Measurements from ENCODE around the gene RHOT2. TPM values are rescaled to one million over a fixed set of nuclear protein-coding genes. Genes with fewer than 3 reads are reported as not detected.

Gene RHOT2
- total and polyA plus RNA-seq, 9 of the 15 experiments (the other 6 are each of a cell fraction or from before 2014, with no cell fraction given): 5.0 to 373 (median 112) TPM

- TF ChIP-seq, protein P1, sequence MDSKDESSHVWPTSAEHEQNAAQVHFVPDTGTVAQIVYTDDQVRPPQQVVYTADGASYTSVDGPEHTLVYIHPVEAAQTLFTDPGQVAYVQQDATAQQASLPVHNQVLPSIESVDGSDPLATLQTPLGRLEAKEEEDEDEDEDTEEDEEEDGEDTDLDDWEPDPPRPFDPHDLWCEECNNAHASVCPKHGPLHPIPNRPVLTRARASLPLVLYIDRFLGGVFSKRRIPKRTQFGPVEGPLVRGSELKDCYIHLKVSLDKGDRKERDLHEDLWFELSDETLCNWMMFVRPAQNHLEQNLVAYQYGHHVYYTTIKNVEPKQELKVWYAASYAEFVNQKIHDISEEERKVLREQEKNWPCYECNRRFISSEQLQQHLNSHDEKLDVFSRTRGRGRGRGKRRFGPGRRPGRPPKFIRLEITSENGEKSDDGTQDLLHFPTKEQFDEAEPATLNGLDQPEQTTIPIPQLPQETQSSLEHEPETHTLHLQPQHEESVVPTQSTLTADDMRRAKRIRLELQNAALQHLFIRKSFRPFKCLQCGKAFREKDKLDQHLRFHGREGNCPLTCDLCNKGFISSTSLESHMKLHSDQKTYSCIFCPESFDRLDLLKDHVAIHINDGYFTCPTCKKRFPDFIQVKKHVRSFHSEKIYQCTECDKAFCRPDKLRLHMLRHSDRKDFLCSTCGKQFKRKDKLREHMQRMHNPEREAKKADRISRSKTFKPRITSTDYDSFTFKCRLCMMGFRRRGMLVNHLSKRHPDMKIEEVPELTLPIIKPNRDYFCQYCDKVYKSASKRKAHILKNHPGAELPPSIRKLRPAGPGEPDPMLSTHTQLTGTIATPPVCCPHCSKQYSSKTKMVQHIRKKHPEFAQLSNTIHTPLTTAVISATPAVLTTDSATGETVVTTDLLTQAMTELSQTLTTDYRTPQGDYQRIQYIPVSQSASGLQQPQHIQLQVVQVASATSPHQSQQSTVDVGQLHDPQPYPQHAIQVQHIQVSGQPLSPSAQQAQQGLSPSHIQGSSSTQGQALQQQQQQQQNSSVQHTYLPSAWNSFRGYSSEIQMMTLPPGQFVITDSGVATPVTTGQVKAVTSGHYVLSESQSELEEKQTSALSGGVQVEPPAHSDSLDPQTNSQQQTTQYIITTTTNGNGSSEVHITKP (IDR thresholded peaks at IDR 0.05; ENCODE audit: partially characterized antibody): peak; percentile 67
- TF ChIP-seq TBP (optimal IDR thresholded peaks at IDR 0.05; ENCODE audit: low read depth, low read length) (no peak), RBM25 (IDR thresholded peaks at IDR 0.05; ENCODE audit: low read depth, low read length, severe bottlenecking) (peak; percentile 95), DNMT1 (IDR thresholded peaks at IDR 0.05) (no peak), TRIM28 (IDR thresholded peaks at IDR 0.05) (no peak), TCFL5 (CRISPR knock-in tag; conservative IDR thresholded peaks at IDR 0.05) (no peak), HDAC1 (IDR thresholded peaks at IDR 0.05) (peak in 1 of 2 experiments; percentile 32; a peak in 1 of 4 replicates), IRF2 (CRISPR knock-in tag; IDR thresholded peaks at IDR 0.05) (no peak), MIER1 (IDR thresholded peaks at IDR 0.05; ENCODE audit: low read depth) (no peak), TFAM (CRISPR knock-in tag; conservative IDR thresholded peaks at IDR 0.05) (no peak), ILF3 (IDR thresholded peaks at IDR 0.05; ENCODE audit: borderline replicate concordance) (no peak), SREBF1 (IDR thresholded peaks at IDR 0.05; ENCODE audit: borderline replicate concordance, low read depth, low read length) (no peak)
- TF ChIP-seq, protein P2, sequence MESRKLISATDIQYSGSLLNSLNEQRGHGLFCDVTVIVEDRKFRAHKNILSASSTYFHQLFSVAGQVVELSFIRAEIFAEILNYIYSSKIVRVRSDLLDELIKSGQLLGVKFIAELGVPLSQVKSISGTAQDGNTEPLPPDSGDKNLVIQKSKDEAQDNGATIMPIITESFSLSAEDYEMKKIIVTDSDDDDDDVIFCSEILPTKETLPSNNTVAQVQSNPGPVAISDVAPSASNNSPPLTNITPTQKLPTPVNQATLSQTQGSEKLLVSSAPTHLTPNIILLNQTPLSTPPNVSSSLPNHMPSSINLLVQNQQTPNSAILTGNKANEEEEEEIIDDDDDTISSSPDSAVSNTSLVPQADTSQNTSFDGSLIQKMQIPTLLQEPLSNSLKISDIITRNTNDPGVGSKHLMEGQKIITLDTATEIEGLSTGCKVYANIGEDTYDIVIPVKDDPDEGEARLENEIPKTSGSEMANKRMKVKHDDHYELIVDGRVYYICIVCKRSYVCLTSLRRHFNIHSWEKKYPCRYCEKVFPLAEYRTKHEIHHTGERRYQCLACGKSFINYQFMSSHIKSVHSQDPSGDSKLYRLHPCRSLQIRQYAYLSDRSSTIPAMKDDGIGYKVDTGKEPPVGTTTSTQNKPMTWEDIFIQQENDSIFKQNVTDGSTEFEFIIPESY (CRISPR knock-in tag; IDR thresholded peaks at IDR 0.05): peak; percentile 95
- TF ChIP-seq, protein P3, sequence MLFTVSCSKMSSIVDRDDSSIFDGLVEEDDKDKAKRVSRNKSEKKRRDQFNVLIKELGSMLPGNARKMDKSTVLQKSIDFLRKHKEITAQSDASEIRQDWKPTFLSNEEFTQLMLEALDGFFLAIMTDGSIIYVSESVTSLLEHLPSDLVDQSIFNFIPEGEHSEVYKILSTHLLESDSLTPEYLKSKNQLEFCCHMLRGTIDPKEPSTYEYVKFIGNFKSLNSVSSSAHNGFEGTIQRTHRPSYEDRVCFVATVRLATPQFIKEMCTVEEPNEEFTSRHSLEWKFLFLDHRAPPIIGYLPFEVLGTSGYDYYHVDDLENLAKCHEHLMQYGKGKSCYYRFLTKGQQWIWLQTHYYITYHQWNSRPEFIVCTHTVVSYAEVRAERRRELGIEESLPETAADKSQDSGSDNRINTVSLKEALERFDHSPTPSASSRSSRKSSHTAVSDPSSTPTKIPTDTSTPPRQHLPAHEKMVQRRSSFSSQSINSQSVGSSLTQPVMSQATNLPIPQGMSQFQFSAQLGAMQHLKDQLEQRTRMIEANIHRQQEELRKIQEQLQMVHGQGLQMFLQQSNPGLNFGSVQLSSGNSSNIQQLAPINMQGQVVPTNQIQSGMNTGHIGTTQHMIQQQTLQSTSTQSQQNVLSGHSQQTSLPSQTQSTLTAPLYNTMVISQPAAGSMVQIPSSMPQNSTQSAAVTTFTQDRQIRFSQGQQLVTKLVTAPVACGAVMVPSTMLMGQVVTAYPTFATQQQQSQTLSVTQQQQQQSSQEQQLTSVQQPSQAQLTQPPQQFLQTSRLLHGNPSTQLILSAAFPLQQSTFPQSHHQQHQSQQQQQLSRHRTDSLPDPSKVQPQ (CRISPR knock-in tag; IDR thresholded peaks at IDR 0.05; ENCODE audit: borderline replicate concordance): no peak
- TF ChIP-seq, protein P4, sequence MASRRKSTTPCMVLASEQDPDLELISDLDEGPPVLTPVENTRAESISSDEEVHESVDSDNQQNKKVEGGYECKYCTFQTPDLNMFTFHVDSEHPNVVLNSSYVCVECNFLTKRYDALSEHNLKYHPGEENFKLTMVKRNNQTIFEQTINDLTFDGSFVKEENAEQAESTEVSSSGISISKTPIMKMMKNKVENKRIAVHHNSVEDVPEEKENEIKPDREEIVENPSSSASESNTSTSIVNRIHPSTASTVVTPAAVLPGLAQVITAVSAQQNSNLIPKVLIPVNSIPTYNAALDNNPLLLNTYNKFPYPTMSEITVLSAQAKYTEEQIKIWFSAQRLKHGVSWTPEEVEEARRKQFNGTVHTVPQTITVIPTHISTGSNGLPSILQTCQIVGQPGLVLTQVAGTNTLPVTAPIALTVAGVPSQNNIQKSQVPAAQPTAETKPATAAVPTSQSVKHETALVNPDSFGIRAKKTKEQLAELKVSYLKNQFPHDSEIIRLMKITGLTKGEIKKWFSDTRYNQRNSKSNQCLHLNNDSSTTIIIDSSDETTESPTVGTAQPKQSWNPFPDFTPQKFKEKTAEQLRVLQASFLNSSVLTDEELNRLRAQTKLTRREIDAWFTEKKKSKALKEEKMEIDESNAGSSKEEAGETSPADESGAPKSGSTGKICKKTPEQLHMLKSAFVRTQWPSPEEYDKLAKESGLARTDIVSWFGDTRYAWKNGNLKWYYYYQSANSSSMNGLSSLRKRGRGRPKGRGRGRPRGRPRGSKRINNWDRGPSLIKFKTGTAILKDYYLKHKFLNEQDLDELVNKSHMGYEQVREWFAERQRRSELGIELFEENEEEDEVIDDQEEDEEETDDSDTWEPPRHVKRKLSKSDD (conservative IDR thresholded peaks at IDR 0.05; ENCODE audit: low read length): no peak
These were observed 46.9 kb downstream of the RHOT2 start, which contains the start of gene METRN (continued) for GRCh38 chr16:714558-715476.

All from K562 (cell line).